Erythroblast (primary cell): ENCODE measurements around the gene DUSP1.

Experiments
- GATA1 ChIP-seq: IDR thresholded peaks from 2 replicates; pipeline ENCODE4 v1.6.1; 2011; ENCODE audit warnings: low read depth, mild to moderate bottlenecking, control low read depth, low read length, moderate library complexity
- POLR2A ChIP-seq: IDR thresholded peaks from 2 replicates; pipeline ENCODE4 v1.6.1; 2011; ENCODE audit warnings: mild to moderate bottlenecking, low read length

DNA sequence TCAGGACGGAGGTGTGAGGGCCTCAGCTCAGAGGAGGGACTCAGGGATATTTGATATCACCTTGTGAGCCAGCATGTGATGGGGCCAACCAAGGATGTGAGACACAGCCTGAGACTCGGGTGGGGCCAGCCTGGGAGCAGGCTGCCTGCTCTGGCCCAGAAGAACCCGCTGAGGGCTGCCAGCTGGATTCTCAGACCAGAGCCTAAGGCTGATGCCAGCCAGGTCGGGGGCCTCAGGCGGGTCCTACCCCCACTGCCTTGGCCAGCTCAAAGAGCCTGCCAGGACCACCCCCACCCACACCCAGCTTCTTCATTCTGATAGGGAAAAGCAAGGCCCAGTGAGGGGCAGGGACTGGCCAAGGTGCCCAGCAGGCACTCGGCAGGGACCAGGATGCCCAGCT is 20.3 kb upstream of the DUSP1 start:
- no peak for TF ChIP-seq POLR2A
- no peak for TF ChIP-seq GATA1
